GM18517 (cell line): ENCODE data around the gene FARP1.
"Not testable (repeated sequence)": the region's sequence is repeated elsewhere in the genome, so short reads cannot be mapped to it uniquely, and the experiment has no call there.

Experiments
- ATAC-seq: cut with Tn5 transposase; IDR thresholded peaks from one replicate; pipeline ENCODE4 v1.9.1; 2021; ENCODE audit warnings: mild to moderate bottlenecking, moderate library complexity; ENCODE audit not compliant: unreplicated experiment

The FARP1 gene

DNA sequence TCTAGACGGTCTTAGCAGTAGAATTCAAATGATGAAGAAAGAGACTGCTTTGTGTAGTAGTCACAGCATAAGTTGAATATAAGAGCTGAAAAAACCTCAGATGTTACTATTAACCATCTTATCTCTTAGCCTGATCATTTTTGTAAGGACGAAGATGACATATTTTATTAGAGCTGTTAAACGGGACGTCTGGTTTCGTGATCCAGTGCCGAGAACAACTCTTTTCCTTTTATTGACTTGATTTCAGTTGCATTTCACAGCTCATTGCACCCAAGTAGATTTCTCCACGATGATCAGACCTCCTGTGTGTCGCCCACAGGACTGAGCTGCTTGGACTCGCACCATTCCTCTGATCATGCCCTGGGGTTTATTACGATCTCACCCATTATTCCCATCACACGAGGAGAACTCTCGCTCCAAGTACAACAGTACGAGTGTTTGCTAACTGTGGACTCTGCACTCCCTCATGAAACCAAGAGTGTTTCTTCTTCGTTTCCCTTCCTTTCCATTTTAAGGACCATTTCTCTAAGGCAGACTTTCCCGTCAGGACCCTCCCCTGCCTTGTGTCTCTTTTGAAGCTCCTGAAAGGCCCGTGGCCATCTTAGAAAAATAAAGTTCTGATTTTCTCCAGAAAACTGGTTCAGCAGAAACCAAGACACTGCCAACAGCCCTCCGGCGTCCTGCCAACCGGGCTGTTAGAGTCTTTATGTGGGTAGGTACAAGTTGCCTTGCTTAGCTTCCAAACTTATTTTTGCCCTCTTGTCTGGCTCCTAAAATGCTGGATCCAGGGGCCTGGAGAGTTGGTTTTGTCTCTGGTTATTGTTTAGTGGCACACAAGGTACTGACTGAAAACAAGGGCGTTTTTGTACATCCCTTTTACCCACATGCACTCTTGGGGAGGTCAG, 82.4 kb downstream of the FARP1 start:
- no peak for ATAC-seq

DNA sequence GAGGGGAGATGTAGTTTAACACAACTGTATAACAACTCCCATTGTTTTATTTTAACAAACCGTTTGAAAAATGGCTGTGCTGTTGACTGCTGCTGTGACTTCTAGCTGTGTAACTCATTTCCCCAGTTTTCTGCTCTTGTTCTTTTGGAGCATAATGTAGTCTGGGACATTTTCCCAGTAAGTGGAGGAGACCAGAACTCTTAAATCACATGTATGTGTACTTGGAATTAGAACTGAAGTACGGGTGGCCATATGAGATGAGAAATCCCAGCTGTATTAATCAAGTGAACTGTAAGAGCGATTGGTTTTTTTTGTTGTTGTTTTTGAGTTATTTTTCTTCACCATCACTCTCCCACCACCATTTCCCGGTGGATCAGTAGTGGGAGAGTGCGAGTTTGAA, 83.6 kb downstream of the FARP1 start:
- ATAC-seq, result no peak

DNA sequence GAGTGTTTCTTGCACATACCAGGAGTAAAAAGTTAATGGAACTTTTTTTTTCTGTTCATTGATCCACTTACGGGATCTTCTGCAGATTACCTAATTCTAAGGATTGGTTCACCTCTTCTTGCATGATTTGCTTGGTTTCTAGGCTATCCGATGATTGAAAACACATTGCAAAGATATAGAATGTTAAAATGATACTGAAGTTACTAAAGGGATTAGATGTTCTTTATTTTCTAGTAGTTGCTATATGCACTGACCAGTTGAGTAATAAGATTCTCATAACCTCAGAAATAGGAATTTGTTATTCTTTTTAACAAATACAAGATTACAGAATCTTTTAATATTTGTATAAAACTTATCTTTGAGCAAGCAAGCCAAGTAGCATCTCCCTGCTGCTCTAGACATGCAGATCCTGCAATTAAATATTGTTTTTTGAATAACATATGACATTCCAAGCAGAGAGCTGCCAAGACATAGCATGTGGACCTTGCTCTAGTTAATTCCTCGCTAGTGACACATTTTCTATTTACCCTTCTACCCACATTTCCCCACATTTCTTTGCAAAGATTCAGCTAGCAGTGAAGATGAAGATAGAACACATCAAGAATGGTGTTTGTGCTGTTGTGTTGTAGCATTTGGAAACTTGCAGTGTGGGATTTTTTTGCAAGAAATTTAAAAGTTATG, 85.9 kb downstream of the FARP1 start:
- ATAC-seq, result no peak

DNA sequence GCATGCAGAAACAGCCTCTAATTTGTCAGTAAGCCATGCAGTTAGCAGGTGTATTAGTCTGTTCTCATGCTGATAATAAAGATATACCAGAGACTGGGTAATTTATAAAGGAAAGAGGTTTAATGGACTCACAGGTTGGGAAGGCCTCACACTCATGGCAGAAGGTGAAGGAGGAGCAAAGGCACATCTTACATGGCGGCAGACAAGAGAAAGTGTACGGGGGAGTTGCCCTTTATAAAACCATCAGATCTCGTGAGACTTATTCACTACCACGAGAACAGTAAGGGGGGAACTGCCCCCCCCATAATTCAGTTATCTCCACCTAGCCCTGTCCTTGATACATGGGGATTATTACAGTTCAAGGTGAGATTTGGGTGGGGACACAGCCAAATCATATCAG, 87.9 kb downstream of the FARP1 start:
- not testable (repeated sequence) for ATAC-seq

DNA sequence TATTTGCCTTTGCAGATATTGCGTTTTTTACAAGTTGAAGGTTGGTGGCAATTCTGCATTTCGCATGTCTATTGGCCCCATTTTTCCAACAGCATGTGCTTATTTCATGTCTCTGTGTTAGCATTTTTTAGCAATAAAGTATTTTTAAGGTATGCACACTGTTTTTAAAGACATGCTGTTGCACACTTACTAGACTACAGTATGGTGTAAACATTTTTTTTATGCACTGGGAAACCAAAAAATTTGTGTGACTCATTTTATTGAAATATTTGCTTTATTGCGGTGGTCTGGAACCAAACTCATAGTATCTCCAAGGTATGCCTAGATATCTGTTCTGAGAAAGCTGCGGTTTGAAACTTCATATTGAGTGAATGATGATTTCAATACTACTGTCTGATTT, 89.6 kb downstream of the FARP1 start:
- ATAC-seq, result no peak

DNA sequence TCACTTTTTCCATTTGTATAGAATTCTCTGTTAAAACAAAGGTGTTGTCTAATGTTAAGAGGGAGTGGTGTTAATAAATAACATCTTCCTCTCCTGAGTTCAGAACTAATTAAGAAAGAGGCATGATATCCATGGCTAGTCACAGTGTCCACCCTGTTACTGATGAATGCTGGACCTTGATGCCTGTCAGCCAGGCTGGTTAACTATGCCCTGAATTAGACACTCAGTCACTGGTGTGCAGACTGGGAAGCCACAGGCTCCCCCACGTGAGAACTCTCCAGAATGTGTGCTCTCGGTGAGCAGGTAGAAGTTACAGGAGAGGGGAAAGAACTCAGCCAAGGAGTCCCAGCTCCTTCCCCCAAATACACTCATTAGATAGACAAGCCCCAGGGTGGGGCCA, 90.2 kb downstream of the FARP1 start:
- ATAC-seq, result no peak

DNA sequence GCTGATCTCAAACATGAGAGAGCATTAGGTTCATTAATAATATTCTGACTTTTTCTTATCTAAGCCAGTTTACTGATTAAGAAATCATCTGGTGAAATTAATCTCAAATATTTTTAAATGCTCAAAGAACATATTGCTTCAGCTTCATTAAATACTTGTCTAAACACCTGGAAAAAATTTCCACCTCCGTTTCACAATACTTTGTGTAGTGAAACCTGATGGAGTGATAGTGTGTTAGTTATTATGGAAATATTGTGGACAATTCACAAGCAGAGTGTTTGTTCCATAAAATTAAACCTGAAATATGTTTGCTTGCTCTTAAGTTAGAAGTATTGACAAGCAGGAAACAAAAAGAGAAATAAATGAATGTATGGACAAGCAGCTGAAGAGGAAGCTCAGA, 91.5 kb downstream of the FARP1 start:
- ATAC-seq, result no peak

DNA sequence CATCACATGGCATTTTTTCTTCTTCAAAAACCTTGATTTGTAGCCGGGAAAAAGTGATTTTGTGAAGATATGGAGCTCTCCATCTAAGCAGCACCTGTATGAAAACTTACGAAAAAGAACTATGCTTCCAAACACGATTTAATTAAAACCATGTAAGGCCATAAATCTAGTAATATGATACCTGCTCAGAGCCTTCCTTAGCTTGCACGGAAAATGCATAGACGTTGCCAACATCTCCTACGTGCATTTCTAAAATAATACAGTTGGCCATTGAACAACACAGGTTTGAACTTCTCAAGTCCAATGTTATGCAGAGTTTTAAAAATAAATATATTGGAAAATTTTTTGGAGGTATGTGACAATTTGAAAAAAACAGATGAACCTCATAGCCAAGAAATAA, 93.3 kb downstream of the FARP1 start:
- ATAC-seq, result no peak

DNA sequence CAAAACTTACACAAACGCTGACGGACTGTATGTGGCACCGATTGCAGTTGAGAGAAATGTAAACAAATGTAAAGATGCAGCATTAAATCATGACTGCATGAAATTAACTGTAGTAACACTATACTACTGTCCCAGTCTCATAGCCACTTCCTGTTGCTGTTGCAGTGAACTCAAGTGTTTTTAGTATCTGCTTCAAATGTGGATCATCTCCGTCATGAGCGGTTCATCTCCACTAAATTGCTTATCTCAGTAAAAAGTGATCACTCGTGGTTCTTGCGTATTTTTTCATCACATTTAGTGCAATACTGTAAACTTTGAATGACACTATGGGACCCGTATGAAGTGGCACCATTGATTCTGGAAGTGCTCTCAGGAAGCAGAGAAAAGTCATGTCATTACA, 94.4 kb downstream of the FARP1 start:
- no peak for ATAC-seq

DNA sequence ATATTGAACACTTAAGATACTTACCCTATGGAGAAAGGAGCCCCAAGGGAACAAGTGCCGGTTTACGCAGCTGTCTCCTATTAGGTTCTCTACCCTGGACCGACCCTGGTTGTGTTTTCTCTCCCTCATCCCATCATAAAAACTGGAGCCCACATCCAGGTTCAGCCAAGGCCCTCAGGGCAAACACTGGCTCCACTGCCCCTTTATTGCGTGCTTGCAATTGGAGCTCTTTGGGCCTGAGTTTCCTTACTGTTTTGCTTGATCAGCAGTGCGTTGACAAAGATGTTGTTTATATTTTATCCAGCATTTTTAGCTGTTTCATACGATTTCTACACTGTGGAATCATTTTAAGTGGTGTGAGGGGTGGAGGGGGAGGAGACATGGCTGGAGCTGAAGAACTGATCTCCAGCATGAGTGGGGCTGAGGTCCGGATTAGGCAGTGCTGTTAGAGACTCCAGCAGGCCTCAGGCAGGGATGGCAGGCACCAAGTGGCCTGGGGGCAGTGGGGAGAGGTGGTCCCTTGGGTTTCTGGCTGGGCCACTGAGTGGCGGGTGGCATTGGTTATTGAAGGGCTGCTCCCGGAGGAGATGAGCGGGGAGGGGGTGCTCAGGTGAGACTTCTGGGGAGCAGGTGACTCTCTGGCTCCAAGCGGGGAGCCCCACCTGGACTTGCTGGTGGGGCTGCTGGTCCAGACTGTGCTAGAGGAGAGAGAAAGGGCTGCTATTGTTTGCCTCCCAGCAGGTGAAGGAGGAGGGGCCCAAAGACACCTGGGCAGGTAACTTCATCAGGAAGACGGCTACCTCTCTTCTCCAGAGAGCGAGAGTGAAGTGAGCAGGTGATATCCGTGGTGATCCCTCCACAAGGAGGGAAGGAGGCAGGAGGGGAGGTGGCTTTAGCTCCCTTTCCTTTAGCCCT, 96.5 kb downstream of the FARP1 start:
- ATAC-seq, result no peak

DNA sequence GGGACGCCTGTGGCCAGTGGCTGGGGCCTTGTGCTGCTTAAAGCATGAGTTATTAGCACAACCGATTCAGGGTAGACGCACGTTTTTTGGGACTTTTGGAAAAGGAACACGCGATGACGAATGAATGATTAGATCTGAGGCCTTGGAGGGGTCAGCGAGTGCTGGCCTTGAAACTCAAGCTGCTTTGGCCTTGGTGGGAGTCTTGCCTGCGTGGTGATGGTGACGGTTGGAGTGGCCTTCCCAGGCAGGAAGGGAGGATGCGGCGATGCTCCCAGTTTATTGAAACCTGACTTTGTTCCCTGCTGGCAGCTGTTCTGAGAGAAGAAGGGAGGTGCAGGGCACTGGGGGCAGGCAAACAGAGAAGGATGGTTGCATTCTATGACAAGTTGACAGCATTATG, 97.2 kb downstream of the FARP1 start:
- ATAC-seq, result no peak

DNA sequence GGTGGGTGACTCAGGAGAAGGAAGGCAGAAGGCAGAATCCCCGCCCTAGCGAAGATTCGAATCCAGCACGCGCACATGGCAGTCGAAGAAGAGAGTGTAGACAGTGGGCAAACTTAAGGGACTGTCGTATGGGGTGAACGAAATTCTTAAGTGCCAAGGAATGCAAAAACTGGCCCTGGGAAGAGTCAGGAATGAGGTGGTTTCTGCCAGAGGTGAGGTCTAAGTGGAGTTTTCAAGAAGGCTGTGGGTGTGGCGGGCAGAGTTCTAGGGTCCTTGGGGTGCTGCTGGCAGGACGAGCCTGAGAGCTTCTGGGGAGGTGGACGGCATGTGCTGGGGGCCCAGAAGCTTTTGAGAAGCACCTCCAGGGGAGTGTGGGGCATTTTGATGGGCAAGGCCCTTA, 98.1 kb downstream of the FARP1 start:
- ATAC-seq, result no peak

DNA sequence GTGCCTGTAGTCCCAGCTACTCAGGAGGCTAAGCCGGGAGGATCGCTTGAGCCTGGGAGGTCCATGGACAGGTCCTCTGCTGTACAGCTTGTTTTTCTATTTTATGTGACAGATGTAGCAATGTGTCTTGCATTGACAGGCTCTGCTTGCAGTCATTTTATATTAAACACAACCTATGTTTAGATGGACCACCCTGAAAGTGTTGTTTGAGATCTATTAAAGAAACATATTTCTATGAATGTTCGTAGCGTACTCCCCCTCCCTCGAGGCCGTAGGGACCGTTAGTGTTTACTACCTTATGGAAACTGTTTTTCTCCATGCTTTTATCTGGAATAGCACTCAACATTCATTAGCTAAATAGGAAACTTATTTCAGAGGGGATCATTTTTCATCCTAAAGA, 99.1 kb downstream of the FARP1 start:
- no peak for ATAC-seq

DNA sequence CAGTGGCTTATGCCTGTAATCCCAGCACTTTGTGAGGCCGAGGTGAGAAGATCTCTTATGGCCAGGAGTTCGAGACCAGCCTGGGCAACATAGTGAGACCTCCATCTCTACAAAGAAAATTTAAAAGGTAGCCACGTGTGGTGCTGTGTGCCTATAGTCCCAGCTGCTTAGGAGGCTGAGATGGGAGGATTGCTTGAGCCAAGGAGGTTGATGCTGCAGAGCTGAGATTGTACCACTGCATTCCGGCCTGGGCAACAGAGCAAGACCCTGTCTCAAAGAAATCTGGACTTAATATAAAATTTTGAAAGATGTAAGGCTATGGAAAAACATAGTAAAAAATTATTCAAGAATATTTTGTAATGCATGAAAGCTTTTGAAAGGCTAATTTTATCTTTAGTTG, 99.5 kb downstream of the FARP1 start:
- ATAC-seq, result no peak

DNA sequence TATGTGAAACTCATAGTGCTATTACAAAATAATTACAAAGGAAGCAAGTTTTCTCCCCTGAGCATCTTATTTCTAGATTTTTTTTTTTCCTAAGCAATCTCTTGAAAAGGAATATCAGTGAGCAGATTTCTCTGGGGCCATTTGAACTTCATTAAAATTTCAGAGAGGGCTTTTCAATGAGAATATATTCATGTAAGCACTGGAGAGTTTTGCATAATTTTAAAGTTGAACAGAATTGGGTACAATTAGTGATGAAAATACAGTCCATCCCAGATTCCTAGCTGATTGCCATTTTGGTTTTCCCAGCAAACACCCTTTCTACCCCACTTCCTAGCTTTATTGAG, 101.0 kb downstream of the FARP1 start:
- ATAC-seq, result no peak

DNA sequence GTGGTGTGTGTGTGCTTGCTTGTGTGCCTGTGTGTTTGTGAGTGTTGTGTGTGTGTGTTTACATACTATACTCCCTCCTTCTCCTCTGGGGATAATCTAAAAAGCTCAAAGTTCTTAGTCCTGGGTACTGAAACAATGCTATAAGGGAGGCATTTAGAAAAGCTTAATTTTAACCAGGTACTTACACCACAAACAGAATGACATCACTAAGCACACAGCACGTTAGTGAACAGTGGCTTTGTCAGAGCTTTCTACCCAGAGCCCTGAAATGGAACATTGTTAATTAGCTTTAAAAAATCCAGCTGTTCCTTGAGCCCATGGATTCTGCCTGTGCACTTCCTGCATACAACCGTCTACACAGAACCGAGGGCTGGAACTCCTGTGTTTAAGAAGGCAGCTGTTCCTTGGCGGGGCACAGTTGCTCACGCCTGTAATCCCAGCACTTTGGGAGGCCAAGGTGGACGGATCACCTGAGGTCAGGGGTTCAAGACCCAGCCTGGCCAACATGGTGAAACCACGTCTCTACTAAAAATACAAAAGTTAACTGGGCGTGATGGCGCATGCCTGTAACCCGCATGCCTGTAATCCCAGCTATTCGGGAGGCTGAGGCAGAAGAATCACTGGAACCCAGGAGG, 103.8 kb downstream of the FARP1 start:
- no peak for ATAC-seq

DNA sequence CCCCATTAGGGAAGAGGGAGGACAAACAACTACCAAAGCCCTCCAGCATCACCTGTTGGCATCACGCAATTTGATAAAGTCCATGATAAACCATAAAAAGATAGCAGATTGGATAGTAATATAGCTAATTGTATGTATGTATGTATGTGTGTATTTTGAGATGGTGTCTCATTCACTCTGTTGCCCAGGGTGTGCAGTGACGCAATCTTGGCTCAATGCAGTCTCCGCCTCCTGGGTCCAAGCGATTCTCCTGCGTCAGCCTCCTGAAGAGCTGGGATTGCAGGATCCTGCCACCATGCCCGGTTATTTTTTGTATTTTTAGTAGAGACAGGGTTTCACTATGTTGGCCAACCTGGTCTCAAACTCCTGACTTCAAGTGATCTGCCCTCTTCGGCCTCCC, 108.8 kb downstream of the FARP1 start:
- ATAC-seq, result no peak

DNA sequence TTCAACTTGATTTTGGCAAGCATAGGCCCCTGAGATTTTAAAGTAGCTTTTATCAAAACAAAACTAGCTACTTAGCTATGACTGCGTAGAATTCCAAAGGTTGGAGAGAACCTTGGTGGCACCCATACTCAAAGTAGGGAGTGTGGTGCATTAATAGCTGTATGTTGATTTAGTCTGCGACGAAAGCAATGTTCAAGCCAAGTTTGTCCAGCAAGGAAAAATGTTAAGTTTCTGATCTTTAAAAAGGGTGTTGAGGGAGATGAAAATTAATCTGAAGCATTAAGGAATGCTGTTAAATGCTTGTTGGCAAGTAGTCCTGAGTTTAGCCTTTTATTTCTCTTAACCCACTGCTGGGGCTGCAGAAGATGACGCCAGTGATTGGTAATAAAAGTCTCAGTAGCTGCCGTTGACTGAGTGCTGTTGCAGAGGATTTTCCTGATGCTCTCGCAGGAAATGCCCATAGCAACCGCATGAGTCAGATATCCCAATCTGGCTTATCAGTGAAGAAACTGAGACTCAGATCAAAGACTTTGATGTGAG, 110.1 kb downstream of the FARP1 start:
- no peak for ATAC-seq

DNA sequence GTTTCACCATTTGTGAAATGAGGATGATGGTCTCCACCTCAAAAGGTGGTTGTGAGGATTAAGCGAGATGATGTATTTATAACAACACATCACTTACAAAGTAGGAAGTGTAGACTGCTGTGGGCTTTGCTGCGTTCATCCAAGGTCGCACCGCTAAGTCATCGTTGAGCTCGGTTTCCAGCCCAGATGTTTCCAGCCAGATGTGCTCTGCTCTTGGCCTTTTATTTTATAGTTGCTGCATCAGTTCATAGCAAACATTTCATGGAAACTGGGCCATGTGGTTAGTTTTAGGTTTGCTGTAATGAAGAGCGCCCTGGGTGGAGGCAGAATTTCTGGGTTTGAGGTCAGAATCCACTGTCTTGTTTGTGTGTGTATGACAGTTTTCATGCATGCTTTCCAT, 110.6 kb downstream of the FARP1 start:
- ATAC-seq, result no peak

DNA sequence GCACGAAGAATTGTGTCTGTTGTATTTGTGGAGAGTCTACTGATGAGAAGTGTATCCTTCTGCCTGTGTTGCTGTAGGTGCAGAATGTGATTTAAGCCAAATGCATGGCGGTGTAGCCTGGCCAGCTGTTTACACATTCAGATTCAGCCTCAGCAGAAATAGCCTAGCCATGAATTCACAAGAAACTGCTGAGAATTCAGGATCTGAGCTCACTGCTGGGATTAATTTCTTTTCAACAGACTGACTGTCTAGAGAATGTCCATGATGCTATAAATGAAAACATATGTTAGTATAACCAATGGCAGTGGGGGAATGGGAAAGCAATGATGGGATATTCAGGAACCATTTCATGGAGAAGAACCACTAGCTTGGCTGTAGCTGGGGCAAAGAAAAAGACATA, 111.6 kb downstream of the FARP1 start:
- ATAC-seq, result no peak

DNA sequence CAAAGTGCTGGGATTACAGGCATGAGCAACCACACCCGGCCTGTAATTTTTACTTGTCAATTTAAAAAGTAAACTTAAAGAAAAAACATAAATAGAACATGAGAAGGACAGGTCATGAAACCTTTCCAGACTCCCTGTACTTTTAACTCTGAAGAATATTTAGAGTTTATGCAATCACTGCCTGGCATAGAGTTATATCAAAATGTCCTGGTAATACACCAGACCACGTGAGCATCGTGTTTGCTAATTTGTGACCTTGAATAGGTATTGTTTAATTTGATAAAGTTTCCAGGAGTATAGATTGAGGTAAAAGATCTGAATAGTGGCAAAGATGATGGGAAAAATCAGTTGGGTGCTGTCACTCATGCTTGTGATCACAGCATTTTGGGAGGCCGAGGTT, 115.3 kb downstream of the FARP1 start:
- ATAC-seq, result no peak
